ENCODE measurements around the gene HIVEP3.

DNA sequence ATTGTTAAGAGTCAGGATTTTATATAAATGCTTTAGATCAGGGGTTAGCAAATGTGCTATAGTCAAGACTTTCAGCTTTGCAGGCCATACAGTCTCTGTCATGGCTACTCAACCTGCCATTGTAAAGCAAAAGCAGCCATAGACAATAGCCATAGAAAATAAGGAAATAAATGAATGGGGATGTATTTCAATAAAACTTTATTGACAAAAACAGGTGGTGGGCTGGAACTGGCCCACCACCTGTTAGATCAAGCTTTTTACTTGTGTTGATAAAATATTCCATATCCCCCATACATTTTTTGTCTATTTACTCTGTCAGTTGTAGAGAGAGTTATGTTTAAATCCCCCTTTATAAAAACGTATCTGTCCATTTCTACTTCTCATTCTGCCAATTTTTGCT lies 98.9 kb downstream of the HIVEP3 start:
- no peak for TF ChIP-seq CTCF (IDR thresholded peaks at IDR 0.05)
- no peak for TF ChIP-seq EZH2 (IDR thresholded peaks at IDR 0.05; ENCODE audit: borderline replicate concordance, insufficient read depth, low read depth, low read length, poor library complexity, severe bottlenecking)
